Heart left ventricle (tissue), 16 donors: ENCODE data around the gene SPIRE1. TPM values are rescaled to one million over a fixed set of nuclear protein-coding genes. Genes with fewer than 3 reads are reported as not detected.
A peak's percentile ranks its signal among the peaks of the same experiment; 100 is the strongest.

Source experiments
- ATAC-seq, 4 donors: fragments of 200-7000 bp; cut with Tn5 transposase; one replicate each; pipeline ENCODE4 v1.9.1; 2020 to 2022; ENCODE audit warnings: moderate library complexity in 4 of 4, mild to moderate bottlenecking in 3 of 4, moderate number of reproducible peaks in 1 of 4
- DNase-seq, 5 donors: peaks; one replicate each; pipeline ENCODE4 v3.0.0-alpha.2; 2020
- H3K27ac ChIP-seq, 12 donors: fragments of 200-600 bp; sonication (generic) in 4 of 12; one replicate each; pipeline versions ENCODE4 v1.5.0 to v1.8.0; 2016 to 2022; ENCODE audit warnings: mild to moderate bottlenecking in 2 of 12
- H3K27me3 ChIP-seq, 9 donors: fragments of 200-600 bp; sonication (generic) in 2 of 9; one replicate each; pipeline versions ENCODE4 v1.5.1 to v1.8.0; 2016 to 2022; ENCODE audit warnings: mild to moderate bottlenecking in 3 of 9
- H3K36me3 ChIP-seq, 9 donors: fragments of 200-600 bp; sonication (generic) in 2 of 9; one replicate each; pipeline versions ENCODE4 v1.5.0 to v1.8.0; 2018 to 2022; ENCODE audit warnings: mild to moderate bottlenecking in 2 of 9
- H3K4me1 ChIP-seq, 12 donors: fragments of 200-600 bp; sonication (generic) in 4 of 12; one replicate each; pipeline versions ENCODE4 v1.5.0 to v1.8.0; 2016 to 2022; ENCODE audit warnings: mild to moderate bottlenecking in 3 of 12
- H3K4me3 ChIP-seq, 12 donors: fragments of 200-600 bp; sonication (generic) in 4 of 12; one replicate each; pipeline versions ENCODE4 v1.5.0 to v1.8.0; 2017 to 2022; ENCODE audit warnings: mild to moderate bottlenecking in 9 of 12, moderate library complexity in 4 of 12
- H3K9me3 ChIP-seq, 12 donors: fragments of 200-600 bp; sonication (generic) in 4 of 12; one replicate each; pipeline versions ENCODE4 v1.5.0 to v1.8.0; 2016 to 2022; ENCODE audit warnings: mild to moderate bottlenecking in 1 of 12
- POLR2A ChIP-seq, 2 donors: fragments of 450-650 bp; IDR thresholded peaks; one replicate each; pipeline ENCODE4 v1.6.1; 2017; ENCODE audit warnings: antibody characterized with exemption in 2 of 2, mild to moderate bottlenecking in 2 of 2, moderate library complexity in 2 of 2
- WGBS, 4 donors: extraction: QIAGEN DNeasy Blood & Tissue Kit in 2 of 4; methylation state at CpG; one replicate each; pipeline versions ENCODE4 v1.1.5 to v1.1.7; 2013 to 2018; 5-methylcytosine and 5-hydroxymethylcytosine counted together
- intact Hi-C, 10 donors: fragments of 100-400 bp; cut with DNase I; formaldehyde crosslinking; loops; one replicate each; pipeline versions ENCODE4 v1.11.1 to v1.14.2; 2022
- polyA plus RNA-seq, 2 donors: library from polyadenylated mRNA; stranded (reverse); fragments of 200-250 nt; gene quantifications; one replicate each; pipeline ENCODE4 v1.2.3, GENCODE V29; 2013
- total RNA-seq, 9 donors: library from RNA; depleted of rRNA in 2 of 9; stranded (reverse); fragments of >200 nt in 2 of 9; fragmentation: NEBNext Ultra II Directional in 3 of 9; extraction: Animal tissue kit (Norgen Biotek cat#: 25700) in 3 of 9; gene quantifications; one replicate each; pipeline versions ENCODE4 v1.1.0 to v1.2.4, GENCODE V29; 2016 to 2023
- TF ChIP-seq, protein P1 (sequence below), 12 donors: fragments of 200-600 bp; sonication (generic) in 4 of 12; IDR thresholded peaks; one replicate each; pipeline versions ENCODE4 v1.5.0 to v1.8.0; 2018 to 2022; ENCODE audit warnings: antibody characterized with exemption in 12 of 12, mild to moderate bottlenecking in 5 of 12
- donor health status: ischemic (EF 13 %, LVEDD 7.1; RV severe dilation, severe dysfunction).
- donor health status: healthy with polysubstance abuse.
- donor health status: DM: no; HTN: yes; CAD: no.
- donor health status: DM: no; HTN: no; CAD: no.
- donor health status: ischemic (EF 25% LVEDD 6.9; RV normal size, moderate dysfunction).
- donor health status: ischemic (EF 25% LVEDD 5.7; RV mildly dilated, moderate dysfunction).
- donor health status: healthy.
- donor health status: DM: yes; HTN: yes; CAD: no.
- donor health status: ischemic (EF 35%, LVEDD 5.7; RV mildly dilated, moderate dysfunction).
- donor health status: nonischemic (EF 11% LVEDD 7.7; RV severe dilation, severe dysfunction).
- donor health status: DM: yes; HTN: yes; CAD: no.
- donor health status: PGD.
- donor health status: ischemic (EF 29% LVEDD 5.4; RV normal size, mild dysfunction).
- donor health status: nonischemic (EF 23%, LVEDD 6.1; RV moderate dilation, normal function).

Gene SPIRE1
- total and polyA plus RNA-seq, 11 donors, result 8.3 to 67.6 (median 47.8) TPM

GRCh38 chr18:12692206-12692605 is 34.3 kb upstream of the SPIRE1 start:
- no peak for DNase-seq
- Histone ChIP-seq H3K36me3 (peaks cover 0 to 66% (median 22%) of the 10 kb centered on the region in 9 donors), H3K4me3 (no peak overlapping the region), H3K27me3 (no peaks in the 10 kb centered on the region), H3K27ac (no peak overlapping the region), H3K9me3 (no peaks in the 10 kb centered on the region), H3K4me1 (no peaks in the 10 kb centered on the region)
- TF ChIP-seq POLR2A (IDR thresholded peaks at IDR 0.05), result no peak
- TF ChIP-seq, protein P1, sequence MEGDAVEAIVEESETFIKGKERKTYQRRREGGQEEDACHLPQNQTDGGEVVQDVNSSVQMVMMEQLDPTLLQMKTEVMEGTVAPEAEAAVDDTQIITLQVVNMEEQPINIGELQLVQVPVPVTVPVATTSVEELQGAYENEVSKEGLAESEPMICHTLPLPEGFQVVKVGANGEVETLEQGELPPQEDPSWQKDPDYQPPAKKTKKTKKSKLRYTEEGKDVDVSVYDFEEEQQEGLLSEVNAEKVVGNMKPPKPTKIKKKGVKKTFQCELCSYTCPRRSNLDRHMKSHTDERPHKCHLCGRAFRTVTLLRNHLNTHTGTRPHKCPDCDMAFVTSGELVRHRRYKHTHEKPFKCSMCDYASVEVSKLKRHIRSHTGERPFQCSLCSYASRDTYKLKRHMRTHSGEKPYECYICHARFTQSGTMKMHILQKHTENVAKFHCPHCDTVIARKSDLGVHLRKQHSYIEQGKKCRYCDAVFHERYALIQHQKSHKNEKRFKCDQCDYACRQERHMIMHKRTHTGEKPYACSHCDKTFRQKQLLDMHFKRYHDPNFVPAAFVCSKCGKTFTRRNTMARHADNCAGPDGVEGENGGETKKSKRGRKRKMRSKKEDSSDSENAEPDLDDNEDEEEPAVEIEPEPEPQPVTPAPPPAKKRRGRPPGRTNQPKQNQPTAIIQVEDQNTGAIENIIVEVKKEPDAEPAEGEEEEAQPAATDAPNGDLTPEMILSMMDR (IDR thresholded peaks at IDR 0.05), result no peak
- WGBS, 4 donors, result 88 to 95% (median 93%) methylated on average over 9 of the region's 9 CpGs
- no peak for ATAC-seq
- intact Hi-C loops, result no loop called here

DNA sequence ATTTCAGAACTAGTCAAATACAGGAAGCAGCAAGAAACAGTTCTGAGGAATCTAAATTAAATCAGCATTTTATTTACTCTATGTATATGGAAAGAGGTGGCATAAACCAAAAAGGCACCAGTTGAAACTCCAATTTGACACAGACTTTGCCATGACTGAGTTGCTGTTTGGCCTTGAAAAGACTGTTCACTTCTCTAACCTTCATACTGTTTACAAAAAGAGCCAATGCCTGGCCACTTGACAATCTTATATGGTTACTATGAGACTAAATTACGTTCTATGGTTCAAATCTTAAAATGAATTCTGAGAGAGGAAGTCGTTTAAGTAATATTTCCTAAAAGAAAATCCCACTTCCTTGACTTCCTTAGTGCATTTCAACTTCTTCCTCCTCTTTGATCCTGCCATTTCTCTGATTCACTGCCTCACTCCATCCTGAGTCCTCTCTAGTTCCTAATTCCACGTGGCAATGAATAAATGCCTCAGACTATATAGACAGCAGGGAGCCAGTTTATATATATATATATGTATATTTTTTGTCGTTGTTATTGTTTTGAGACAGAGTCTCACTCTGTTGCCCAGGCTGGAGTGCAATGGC is 31.4 kb upstream of the SPIRE1 start:
- H3K4me1 ChIP-seq, result no peaks in the 10 kb centered on the region
- H3K9me3 ChIP-seq, result no peaks in the 10 kb centered on the region
- DNase-seq, result no peak
- no peak for ATAC-seq
- intact Hi-C loops, result loop anchor here in 1 of 10 donors (10.0 kb wide), 1 partner anchor 65 kb away; no protein-coding TSS in a partner anchor
- TF ChIP-seq, protein P1 (IDR thresholded peaks at IDR 0.05), result no peak
- no peak for TF ChIP-seq POLR2A (IDR thresholded peaks at IDR 0.05)
- peaks cover 0 to 65% (median 35%) of the 10 kb centered on the region in 9 donors for H3K36me3 ChIP-seq
- WGBS, 4 donors, result 67 to 79% (median 73%) methylated on average over 4 of the region's 4 CpGs
- H3K27me3 ChIP-seq, result no peaks in the 10 kb centered on the region
- no peak overlapping the region for H3K27ac ChIP-seq
- no peak overlapping the region for H3K4me3 ChIP-seq

DNA sequence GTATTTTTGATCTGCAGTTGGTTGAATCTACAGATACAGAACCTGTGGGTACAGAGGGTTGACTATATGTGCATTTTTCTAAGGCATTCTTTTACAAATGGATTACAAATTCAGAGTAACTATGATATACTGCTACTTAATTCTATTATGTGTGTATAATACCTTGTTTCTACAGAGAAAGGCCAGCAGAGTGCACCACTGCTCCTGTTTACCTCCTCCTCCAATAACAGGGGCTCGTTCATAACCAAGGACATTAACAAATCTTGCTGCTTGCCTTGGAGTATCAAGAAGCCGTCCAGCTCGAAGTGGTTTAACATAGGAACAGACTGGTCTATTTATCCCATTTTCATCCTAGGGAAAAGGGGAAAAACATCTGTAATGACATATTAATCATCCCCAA is 28.2 kb upstream of the SPIRE1 start:
- DNase-seq (no peak), ATAC-seq (no peak)
- TF ChIP-seq, protein P1 (IDR thresholded peaks at IDR 0.05), result no peak
- no peak for TF ChIP-seq POLR2A (IDR thresholded peaks at IDR 0.05)
- 75 to 79% (median 78%) methylated on average over 3 of the region's 3 CpGs for WGBS, 4 donors
- Histone ChIP-seq H3K27me3 (no peaks in the 10 kb centered on the region), H3K4me3 (no peak overlapping the region), H3K9me3 (no peaks in the 10 kb centered on the region), H3K4me1 (no peaks in the 10 kb centered on the region), H3K36me3 (peaks cover 0 to 63% (median 27%) of the 10 kb centered on the region in 9 donors), H3K27ac (no peak overlapping the region)
- intact Hi-C loops, result loop anchor here in 1 of 10 donors (10.0 kb wide), 1 partner anchor 61 kb away; no protein-coding TSS in a partner anchor

GRCh38 chr18:12679183-12679786 is 21.4 kb upstream of the SPIRE1 start:
- Histone ChIP-seq H3K4me1 (peaks cover 0 to 14% (median 8%) of the 10 kb centered on the region in 12 donors), H3K27me3 (no peaks in the 10 kb centered on the region), H3K36me3 (peaks cover 0 to 64% (median 42%) of the 10 kb centered on the region in 9 donors), H3K4me3 (peak overlapping the region in 8 of 12 donors; percentile 5 to 44 (median 34)), H3K27ac (peak overlapping the region; percentile 34 to 90 (median 80)), H3K9me3 (no peaks in the 10 kb centered on the region)
- DNase-seq (peak; percentile 71 to 84 (median 79)), ATAC-seq (peak; percentile 82 to 98 (median 98))
- TF ChIP-seq, protein P1 (IDR thresholded peaks at IDR 0.05), result no peak
- TF ChIP-seq POLR2A (IDR thresholded peaks at IDR 0.05), result peak in 1 of 2 donors; percentile 77
- intact Hi-C loops, result loop anchor here in 1 of 10 donors (1.0 to 2.0 kb wide), 2 partner anchors 23 to 370 kb away; partner anchors contain the start of genes CEP76 and TUBB6
- 30 to 34% (median 34%) methylated on average over 8 of the region's 8 CpGs for WGBS, 4 donors
